ENCODE results near the gene IL27RA.
"Not testable (repeated sequence)": the region's sequence is repeated elsewhere in the genome, so short reads cannot be mapped to it uniquely, and the experiment has no call there.

IL27RA gene

GRCh38 chr19:14035159-14035558, 3.6 kb downstream of the IL27RA start:
- WGBS, 2 experiments (ENCODE audit: insufficient coverage in 2 of 2), result 86 to 91% methylated on average over 10 to 12 of the region's 12 CpGs

GRCh38 chr19:14035706-14036105, 4.1 kb downstream of the IL27RA start:
- H3K9me3 ChIP-seq (ENCODE audit: control insufficient read depth, low read length), result no peaks in the 10 kb centered on the region
- no peak overlapping the region for H3K4me3 ChIP-seq (ENCODE audit: extremely low read depth, insufficient read depth, low read length, poor library complexity, severe bottlenecking)
- H3K4me1 ChIP-seq (ENCODE audit: control insufficient read depth, insufficient read depth, low read length, poor library complexity, severe bottlenecking), result no peaks in the 10 kb centered on the region
- H3K36me3 ChIP-seq (ENCODE audit: control insufficient read depth, insufficient read depth, low read length), result no peaks in the 10 kb centered on the region
- no peak overlapping the region for H3K27ac ChIP-seq (ENCODE audit: low read depth, low read length, severe bottlenecking)
- WGBS, 2 experiments (ENCODE audit: insufficient coverage in 2 of 2), result 82 to 93% methylated on average over 3 to 5 of the region's 7 CpGs

More at GRCh38 chr19:14035159-14035558, 3.6 kb downstream of the IL27RA start:
- H3K4me3 ChIP-seq (ENCODE audit: extremely low read depth, insufficient read depth, low read length, poor library complexity, severe bottlenecking); H3K27ac ChIP-seq (ENCODE audit: low read depth, low read length, severe bottlenecking); H3K9me3 ChIP-seq (ENCODE audit: control insufficient read depth, low read length); H3K36me3 ChIP-seq (ENCODE audit: control insufficient read depth, insufficient read depth, low read length); H3K4me1 ChIP-seq (ENCODE audit: control insufficient read depth, insufficient read depth, low read length, poor library complexity, severe bottlenecking): not testable (repeated sequence)

DNA sequence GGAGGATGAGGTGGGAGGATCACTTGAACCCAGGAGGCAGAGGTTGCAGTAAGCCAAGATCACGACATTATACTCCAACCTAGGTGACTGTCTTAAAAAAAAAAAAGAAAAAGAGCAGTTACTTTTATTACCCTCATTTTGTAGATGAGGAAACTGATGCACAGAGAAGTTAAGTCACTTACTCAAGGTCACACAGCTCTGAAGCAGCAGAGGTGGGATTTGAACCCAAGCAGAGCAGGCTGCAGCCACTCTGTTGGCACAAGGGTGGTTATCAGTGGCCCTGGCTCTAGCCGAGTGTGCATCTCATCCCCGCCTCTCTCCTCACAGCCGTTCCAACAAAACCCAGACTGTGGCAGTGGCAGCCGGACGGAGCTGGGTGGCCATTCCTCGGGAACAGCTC, 7.6 kb downstream of the IL27RA start:
- 80 to 93% methylated on average over 3 to 5 of the region's 7 CpGs for WGBS, 2 experiments (ENCODE audit: insufficient coverage in 2 of 2)
- H3K4me3 ChIP-seq (ENCODE audit: extremely low read depth, insufficient read depth, low read length, poor library complexity, severe bottlenecking), result no peak overlapping the region

GRCh38 chr19:14042659-14043608, 11.4 kb downstream of the IL27RA start:
- H3K27ac ChIP-seq (ENCODE audit: low read depth, low read length, severe bottlenecking), result peak overlapping the region; percentile 88
- not testable (repeated sequence) for H3K4me1 ChIP-seq (ENCODE audit: control insufficient read depth, insufficient read depth, low read length, poor library complexity, severe bottlenecking); H3K36me3 ChIP-seq (ENCODE audit: control insufficient read depth, insufficient read depth, low read length); H3K4me3 ChIP-seq (ENCODE audit: extremely low read depth, insufficient read depth, low read length, poor library complexity, severe bottlenecking); H3K9me3 ChIP-seq (ENCODE audit: control insufficient read depth, low read length)
- WGBS, 2 experiments (ENCODE audit: insufficient coverage in 2 of 2), result 70 to 72% methylated on average over 9 to 13 of the region's 19 CpGs

More for the DNA sequence above, 7.6 kb downstream of the IL27RA start:
- H3K27ac ChIP-seq (ENCODE audit: low read depth, low read length, severe bottlenecking), result no peak overlapping the region
- H3K36me3 ChIP-seq (ENCODE audit: control insufficient read depth, insufficient read depth, low read length), result no peaks in the 10 kb centered on the region
- H3K9me3 ChIP-seq (ENCODE audit: control insufficient read depth, low read length), result no peaks in the 10 kb centered on the region
- H3K4me1 ChIP-seq (ENCODE audit: control insufficient read depth, insufficient read depth, low read length, poor library complexity, severe bottlenecking), result no peaks in the 10 kb centered on the region

GRCh38 chr19:14047866-14048265, 16.3 kb downstream of the IL27RA start:
- H3K9me3 ChIP-seq (ENCODE audit: control insufficient read depth, low read length); H3K4me1 ChIP-seq (ENCODE audit: control insufficient read depth, insufficient read depth, low read length, poor library complexity, severe bottlenecking); H3K4me3 ChIP-seq (ENCODE audit: extremely low read depth, insufficient read depth, low read length, poor library complexity, severe bottlenecking); H3K27ac ChIP-seq (ENCODE audit: low read depth, low read length, severe bottlenecking): not testable (repeated sequence)
- H3K36me3 ChIP-seq (ENCODE audit: control insufficient read depth, insufficient read depth, low read length), result peaks cover 16% of the 10 kb centered on the region
- WGBS, 2 experiments (ENCODE audit: insufficient coverage in 2 of 2), result 99 to 100% methylated on average over 5 to 8 of the region's 10 CpGs

GRCh38 chr19:14048443-14049153, 17.0 kb downstream of the IL27RA start:
- WGBS, 2 experiments (ENCODE audit: insufficient coverage in 2 of 2), result 45 to 70% methylated on average over 2 to 4 of the region's 8 CpGs
- H3K4me3 ChIP-seq (ENCODE audit: extremely low read depth, insufficient read depth, low read length, poor library complexity, severe bottlenecking), result no peak overlapping the region
- H3K9me3 ChIP-seq (ENCODE audit: control insufficient read depth, low read length), result peaks cover 6% of the 10 kb centered on the region
- H3K27ac ChIP-seq (ENCODE audit: low read depth, low read length, severe bottlenecking), result no peak overlapping the region
- H3K36me3 ChIP-seq (ENCODE audit: control insufficient read depth, insufficient read depth, low read length), result peaks cover 20% of the 10 kb centered on the region
- H3K4me1 ChIP-seq (ENCODE audit: control insufficient read depth, insufficient read depth, low read length, poor library complexity, severe bottlenecking), result no peaks in the 10 kb centered on the region

DNA sequence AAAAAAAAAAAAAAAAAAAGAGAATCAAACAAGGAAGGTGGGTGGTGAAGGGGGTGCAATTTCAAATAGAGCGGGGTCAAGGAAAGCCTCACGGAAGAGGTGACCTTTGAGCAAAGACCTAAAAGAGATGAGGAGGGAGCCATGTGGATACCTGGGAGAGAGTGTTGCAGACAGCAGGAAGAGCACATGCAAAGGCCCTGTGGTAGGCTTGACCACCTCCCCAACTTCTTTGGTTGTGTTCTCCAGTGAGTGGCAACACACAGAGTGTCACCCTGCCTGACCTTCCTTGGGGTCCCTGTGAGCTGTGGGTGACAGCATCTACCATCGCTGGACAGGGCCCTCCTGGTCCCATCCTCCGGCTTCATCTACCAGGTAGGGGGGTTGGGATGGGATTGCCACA, 18.9 kb downstream of the IL27RA start:
- WGBS, 2 experiments (ENCODE audit: insufficient coverage in 2 of 2), result 94 to 98% methylated on average over 3 to 4 of the region's 4 CpGs
- no peak overlapping the region for H3K27ac ChIP-seq (ENCODE audit: low read depth, low read length, severe bottlenecking)
- no peak overlapping the region for H3K4me3 ChIP-seq (ENCODE audit: extremely low read depth, insufficient read depth, low read length, poor library complexity, severe bottlenecking)
- peaks cover 20% of the 10 kb centered on the region for H3K36me3 ChIP-seq (ENCODE audit: control insufficient read depth, insufficient read depth, low read length)
- H3K4me1 ChIP-seq (ENCODE audit: control insufficient read depth, insufficient read depth, low read length, poor library complexity, severe bottlenecking), result no peaks in the 10 kb centered on the region
- peaks cover 6% of the 10 kb centered on the region for H3K9me3 ChIP-seq (ENCODE audit: control insufficient read depth, low read length)

DNA sequence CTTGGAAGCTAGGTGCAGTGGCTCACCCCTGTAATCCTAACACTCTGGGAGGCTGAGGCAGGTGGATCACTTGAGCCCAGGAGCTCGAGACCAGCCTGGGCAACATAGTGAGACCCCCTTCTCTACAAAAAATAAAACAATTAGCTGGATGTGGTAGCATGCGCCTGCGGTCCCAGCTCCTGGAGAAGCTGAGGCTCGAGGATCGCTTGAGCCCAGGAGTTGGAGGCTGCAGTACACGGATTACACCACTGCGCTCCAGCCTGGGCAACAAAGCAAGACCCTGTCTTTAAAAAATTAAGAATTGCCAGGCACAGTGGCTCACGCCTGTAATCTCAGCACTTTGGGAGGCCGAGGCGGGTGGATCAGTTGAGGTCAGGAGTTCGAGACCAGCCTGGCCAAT, 19.4 kb downstream of the IL27RA start:
- H3K4me1 ChIP-seq (ENCODE audit: control insufficient read depth, insufficient read depth, low read length, poor library complexity, severe bottlenecking); H3K4me3 ChIP-seq (ENCODE audit: extremely low read depth, insufficient read depth, low read length, poor library complexity, severe bottlenecking); H3K9me3 ChIP-seq (ENCODE audit: control insufficient read depth, low read length); H3K27ac ChIP-seq (ENCODE audit: low read depth, low read length, severe bottlenecking): not testable (repeated sequence)
- H3K36me3 ChIP-seq (ENCODE audit: control insufficient read depth, insufficient read depth, low read length), result peaks cover 20% of the 10 kb centered on the region
- WGBS, 2 experiments (ENCODE audit: insufficient coverage in 2 of 2), result 88 to 99% methylated on average over 8 to 9 of the region's 11 CpGs

- 81 to 92% methylated on average over 6 to 7 of the region's 9 CpGs for WGBS, 2 experiments (ENCODE audit: insufficient coverage in 2 of 2)
- no peak overlapping the region for H3K4me3 ChIP-seq (ENCODE audit: extremely low read depth, insufficient read depth, low read length, poor library complexity, severe bottlenecking)
- no peak overlapping the region for H3K27ac ChIP-seq (ENCODE audit: low read depth, low read length, severe bottlenecking)
- peaks cover 20% of the 10 kb centered on the region for H3K36me3 ChIP-seq (ENCODE audit: control insufficient read depth, insufficient read depth, low read length)
- H3K9me3 ChIP-seq (ENCODE audit: control insufficient read depth, low read length), result peaks cover 6% of the 10 kb centered on the region
- H3K4me1 ChIP-seq (ENCODE audit: control insufficient read depth, insufficient read depth, low read length, poor library complexity, severe bottlenecking), result no peaks in the 10 kb centered on the region
These were observed 20.4 kb downstream of the IL27RA start for GRCh38 chr19:14051980-14052379.

DNA sequence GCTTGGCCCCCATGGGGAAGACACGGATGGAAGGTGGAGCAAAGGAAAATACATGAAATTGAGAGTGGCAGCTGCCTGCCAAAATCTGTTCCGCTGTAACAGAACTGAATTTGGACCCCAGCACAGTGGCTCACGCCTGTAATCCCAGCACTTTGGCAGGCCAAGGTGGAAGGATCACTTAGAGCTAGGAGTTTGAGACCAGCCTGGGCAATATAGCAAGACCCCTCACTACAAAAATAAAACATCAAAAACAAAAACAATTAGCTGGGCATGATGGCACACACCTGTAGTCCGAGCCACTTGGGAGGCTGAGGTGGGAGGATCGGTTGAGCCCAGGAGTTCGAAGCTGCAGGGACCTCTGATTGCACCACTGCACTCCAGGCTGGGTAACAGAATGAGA, 20.9 kb downstream of the IL27RA start:
- Histone ChIP-seq H3K27ac (ENCODE audit: low read depth, low read length, severe bottlenecking) (no peak overlapping the region), H3K36me3 (ENCODE audit: control insufficient read depth, insufficient read depth, low read length) (peaks cover 20% of the 10 kb centered on the region), H3K9me3 (ENCODE audit: control insufficient read depth, low read length) (peaks cover 6% of the 10 kb centered on the region), H3K4me3 (ENCODE audit: extremely low read depth, insufficient read depth, low read length, poor library complexity, severe bottlenecking) (no peak overlapping the region), H3K4me1 (ENCODE audit: control insufficient read depth, insufficient read depth, low read length, poor library complexity, severe bottlenecking) (no peaks in the 10 kb centered on the region)
- WGBS, 2 experiments (ENCODE audit: insufficient coverage in 2 of 2), result 89 to 94% methylated on average over 2 to 6 of the region's 6 CpGs

Data from mesodermal cell (in vitro differentiated cells).